ENCODE results near the gene RSPH1.

GRCh38 chr21:42427809-42428419 lies 68.1 kb downstream of the RSPH1 start:
- TF ChIP-seq SP4 (IDR thresholded peaks at IDR 0.05; ENCODE audit: low read length) = no peak
- no peak for TF ChIP-seq YY1 (IDR thresholded peaks at IDR 0.05; ENCODE audit: low read depth, low read length)
- TF ChIP-seq CTCF (IDR thresholded peaks at IDR 0.05; ENCODE audit: control extremely low read depth in 1 of 3, insufficient read depth in 1 of 3, low read depth in 1 of 3, low read length in 3 of 3) = no peak
- TF ChIP-seq USF2 (IDR thresholded peaks at IDR 0.05; ENCODE audit: low read length) = no peak
- TF ChIP-seq TAF7 (optimal IDR thresholded peaks at IDR 0.05; ENCODE audit: borderline replicate concordance, low read depth, low read length) = no peak
- no peak for TF ChIP-seq PHF8 (conservative IDR thresholded peaks at IDR 0.05; ENCODE audit: low read depth, low read length)
- no peak for TF ChIP-seq BCL11A (IDR thresholded peaks at IDR 0.05; ENCODE audit: low read depth in 2 of 2, low read length in 2 of 2)
- no peak for TF ChIP-seq POLR2A (IDR thresholded peaks at IDR 0.05; ENCODE audit: control extremely low read depth in 1 of 2, low read depth in 2 of 2, low read length in 2 of 2)
- no peak for TF ChIP-seq POLR2AphosphoS5 (IDR thresholded peaks at IDR 0.05; ENCODE audit: low read depth, low read length)
- TF ChIP-seq JUND (IDR thresholded peaks at IDR 0.05; ENCODE audit: low read length) = no peak
- TF ChIP-seq CHD1 (IDR thresholded peaks at IDR 0.05; ENCODE audit: low read depth, low read length) = no peak
- TF ChIP-seq TEAD4 (IDR thresholded peaks at IDR 0.05; ENCODE audit: low read depth, low read length) = no peak
- TF ChIP-seq MAX (IDR thresholded peaks at IDR 0.05) = no peak
- TF ChIP-seq EZH2 (IDR thresholded peaks at IDR 0.05; ENCODE audit: low read depth, low read length, severe bottlenecking) = no peak

All from H1 (cell line).